Measurements from ENCODE around the gene R3HCC1L. TPM values are rescaled to one million over a fixed set of nuclear protein-coding genes. Genes with fewer than 3 reads are reported as not detected.

The R3HCC1L gene
- total and polyA plus RNA-seq, 2 donors (not counting 1 experiment from before 2014, with no cell fraction given) = 11.6 to 25.1 TPM

DNA sequence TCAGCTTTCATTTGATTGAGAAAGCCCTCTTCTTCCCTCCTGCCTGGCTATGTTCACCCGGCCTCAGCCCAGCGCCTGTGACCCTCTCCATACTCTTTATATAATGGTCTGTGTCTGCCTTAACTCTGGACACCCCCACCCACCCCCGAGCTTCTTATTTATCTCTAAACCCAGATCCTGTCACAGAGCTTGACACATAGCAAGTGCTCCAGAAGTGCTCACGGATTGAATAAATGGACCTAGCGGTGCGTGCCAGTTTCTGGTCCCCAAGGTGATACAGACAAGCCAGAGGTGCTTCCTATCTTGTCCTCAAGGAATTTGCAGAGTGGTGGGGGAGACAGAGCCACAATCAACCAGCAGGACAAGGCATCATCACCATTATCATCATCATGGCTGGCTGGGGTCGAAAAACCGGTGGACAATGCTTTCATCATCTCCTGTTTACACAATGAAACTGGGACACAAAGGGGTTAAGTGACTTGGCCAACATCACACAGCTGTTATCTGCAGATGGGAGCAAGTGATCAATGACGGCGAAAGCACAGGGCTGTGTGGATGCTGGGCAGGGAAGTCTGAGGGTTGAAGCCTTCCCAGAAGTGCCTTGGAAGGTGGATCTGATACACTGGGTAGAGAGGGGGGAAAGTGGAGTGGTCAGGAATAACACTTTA, 135.8 kb downstream of the R3HCC1L start:
- Histone ChIP-seq H3K36me3 (replicated peaks in 1 of 2; ENCODE audit: control extremely low read depth in 1 of 2, control insufficient read depth in 1 of 2, extremely low read depth in 1 of 2, insufficient read depth in 2 of 2, low read length in 1 of 2) (no peaks in the 10 kb centered on the region), H3K27ac (ENCODE audit: low read length in 2 of 2) (no peak overlapping the region), H4K20me1 (ENCODE audit: control insufficient read depth, insufficient read depth, low read length, poor library complexity, severe bottlenecking) (no peaks in the 10 kb centered on the region), H3K4me3 (ENCODE audit: control extremely low read depth in 1 of 5, extremely low read depth in 1 of 5, insufficient read depth in 1 of 5, low read depth in 2 of 5, low read length in 4 of 5) (no peak overlapping the region), H3K4me1 (ENCODE audit: control insufficient read depth in 2 of 2, insufficient read depth in 2 of 2, low read length in 2 of 2) (peaks cover 5 to 11% of the 10 kb centered on the region in 2 donors), H3K27me3 (replicated peaks in 1 of 4; ENCODE audit: control extremely low read depth in 1 of 4, control insufficient read depth in 3 of 4, insufficient read depth in 4 of 4, low read length in 3 of 4) (peaks cover 0 to 18% (median 6%) of the 10 kb centered on the region in 4 experiments), H3K9me3 (ENCODE audit: control extremely low read depth in 1 of 3, control insufficient read depth in 2 of 3, insufficient read depth in 1 of 3, low read length in 2 of 3) (no peaks in the 10 kb centered on the region), H2AFZ (ENCODE audit: insufficient read depth, low read depth, low read length, poor library complexity, severe bottlenecking) (no peak overlapping the region), H3K9ac (ENCODE audit: low read length) (no peak overlapping the region), H3K79me2 (ENCODE audit: control insufficient read depth, insufficient read depth, low read length) (no peaks in the 10 kb centered on the region), H3K4me2 (replicated peaks; ENCODE audit: low read depth, low read length, poor library complexity, severe bottlenecking) (no peak overlapping the region)
- H3K9me3 Mint-ChIP-seq (ENCODE audit: insufficient read depth) = no peaks in the 10 kb centered on the region
- H3K27me3 Mint-ChIP-seq = peaks cover 52% of the 10 kb centered on the region
- DNase-seq (no peak), ATAC-seq (ENCODE audit: low read depth) (no peak)
- CTCF ChIA-PET = no interaction called here
- intact Hi-C loops (cut with micrococcal nuclease) = no loop called here
- H3K4me1 Mint-ChIP-seq = peaks cover 8% of the 10 kb centered on the region
- TF ChIP-seq, protein P1, sequence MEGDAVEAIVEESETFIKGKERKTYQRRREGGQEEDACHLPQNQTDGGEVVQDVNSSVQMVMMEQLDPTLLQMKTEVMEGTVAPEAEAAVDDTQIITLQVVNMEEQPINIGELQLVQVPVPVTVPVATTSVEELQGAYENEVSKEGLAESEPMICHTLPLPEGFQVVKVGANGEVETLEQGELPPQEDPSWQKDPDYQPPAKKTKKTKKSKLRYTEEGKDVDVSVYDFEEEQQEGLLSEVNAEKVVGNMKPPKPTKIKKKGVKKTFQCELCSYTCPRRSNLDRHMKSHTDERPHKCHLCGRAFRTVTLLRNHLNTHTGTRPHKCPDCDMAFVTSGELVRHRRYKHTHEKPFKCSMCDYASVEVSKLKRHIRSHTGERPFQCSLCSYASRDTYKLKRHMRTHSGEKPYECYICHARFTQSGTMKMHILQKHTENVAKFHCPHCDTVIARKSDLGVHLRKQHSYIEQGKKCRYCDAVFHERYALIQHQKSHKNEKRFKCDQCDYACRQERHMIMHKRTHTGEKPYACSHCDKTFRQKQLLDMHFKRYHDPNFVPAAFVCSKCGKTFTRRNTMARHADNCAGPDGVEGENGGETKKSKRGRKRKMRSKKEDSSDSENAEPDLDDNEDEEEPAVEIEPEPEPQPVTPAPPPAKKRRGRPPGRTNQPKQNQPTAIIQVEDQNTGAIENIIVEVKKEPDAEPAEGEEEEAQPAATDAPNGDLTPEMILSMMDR (IDR thresholded peaks at IDR 0.05) = no peak
- TF ChIP-seq EZH2 (IDR thresholded peaks at IDR 0.05; ENCODE audit: borderline replicate concordance, insufficient read depth, low read depth, low read length, poor library complexity, severe bottlenecking) = no peak
- H3K4me3 Mint-ChIP-seq = peak overlapping the region; percentile 30
- 81% methylated on average over 10 of the region's 10 CpGs for WGBS (ENCODE audit: insufficient coverage)
- POLR2A ChIA-PET = no interaction called here
- no peak overlapping the region for H3K27ac Mint-ChIP-seq

DNA sequence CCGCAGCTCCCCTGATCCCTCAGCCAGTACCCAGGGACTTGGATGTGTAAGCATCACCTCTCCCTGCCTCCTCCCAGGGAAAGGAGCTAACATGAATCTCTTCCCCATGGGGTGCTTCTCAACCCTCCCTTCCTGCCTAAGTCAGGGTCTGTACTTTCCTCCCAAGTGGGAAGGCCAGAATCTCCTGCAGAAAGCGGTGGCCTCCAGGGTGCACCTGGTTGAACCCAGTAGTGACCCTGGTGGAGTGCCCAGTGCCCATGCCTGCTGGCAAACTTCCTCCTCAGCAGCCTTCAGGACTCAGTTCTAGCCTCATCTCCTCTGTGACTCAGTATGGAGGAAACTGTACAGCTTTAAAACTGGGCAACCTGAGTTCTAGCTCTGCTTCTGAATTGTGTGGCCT, 136.3 kb downstream of the R3HCC1L start:
- peaks cover 0 to 18% (median 6%) of the 10 kb centered on the region in 4 experiments for H3K27me3 ChIP-seq (replicated peaks in 1 of 4; ENCODE audit: control extremely low read depth in 1 of 4, control insufficient read depth in 3 of 4, insufficient read depth in 4 of 4, low read length in 3 of 4)
- no peak overlapping the region for H3K9ac ChIP-seq (ENCODE audit: low read length)
- Mint-ChIP-seq H3K27ac (no peak overlapping the region), H3K4me1 (peaks cover 8% of the 10 kb centered on the region), H3K9me3 (ENCODE audit: insufficient read depth) (no peaks in the 10 kb centered on the region), H3K4me3 (no peak overlapping the region), H3K27me3 (peaks cover 52% of the 10 kb centered on the region)
- no peaks in the 10 kb centered on the region for H4K20me1 ChIP-seq (ENCODE audit: control insufficient read depth, insufficient read depth, low read length, poor library complexity, severe bottlenecking)
- no peak overlapping the region for H2AFZ ChIP-seq (ENCODE audit: insufficient read depth, low read depth, low read length, poor library complexity, severe bottlenecking)
- 88% methylated on average over 2 of the region's 2 CpGs for WGBS (ENCODE audit: insufficient coverage)
- H3K27ac ChIP-seq (ENCODE audit: low read length in 2 of 2) = no peak overlapping the region
- H3K4me1 ChIP-seq (ENCODE audit: control insufficient read depth in 2 of 2, insufficient read depth in 2 of 2, low read length in 2 of 2) = peaks cover 5 to 11% of the 10 kb centered on the region in 2 donors
- ChIA-PET POLR2A (no interaction called here), CTCF (no interaction called here)
- TF ChIP-seq EZH2 (IDR thresholded peaks at IDR 0.05; ENCODE audit: borderline replicate concordance, insufficient read depth, low read depth, low read length, poor library complexity, severe bottlenecking) = no peak
- TF ChIP-seq, protein P1 (IDR thresholded peaks at IDR 0.05) = no peak
- no peaks in the 10 kb centered on the region for H3K9me3 ChIP-seq (ENCODE audit: control extremely low read depth in 1 of 3, control insufficient read depth in 2 of 3, insufficient read depth in 1 of 3, low read length in 2 of 3)
- no peak for DNase-seq
- H3K4me3 ChIP-seq (ENCODE audit: control extremely low read depth in 1 of 5, extremely low read depth in 1 of 5, insufficient read depth in 1 of 5, low read depth in 2 of 5, low read length in 4 of 5) = no peak overlapping the region
- no peaks in the 10 kb centered on the region for H3K79me2 ChIP-seq (ENCODE audit: control insufficient read depth, insufficient read depth, low read length)
- no peaks in the 10 kb centered on the region for H3K36me3 ChIP-seq (replicated peaks in 1 of 2; ENCODE audit: control extremely low read depth in 1 of 2, control insufficient read depth in 1 of 2, extremely low read depth in 1 of 2, insufficient read depth in 2 of 2, low read length in 1 of 2)
- intact Hi-C loops (cut with micrococcal nuclease) = no loop called here
- no peak overlapping the region for H3K4me2 ChIP-seq (replicated peaks; ENCODE audit: low read depth, low read length, poor library complexity, severe bottlenecking)
- ATAC-seq (ENCODE audit: low read depth) = no peak
